GM23248 (cell line): ENCODE data around the gene FBXW7. TPM values are rescaled to one million over a fixed set of nuclear protein-coding genes. Genes with fewer than 3 reads are reported as not detected.

ENCODE experiments used
- DNase-seq: peaks from one replicate; pipeline ENCODE4 v3.0.0-alpha.2; 2015
- H2AFZ ChIP-seq: fragments of 200-600 bp; sonication (generic); 2 replicates; pipeline ENCODE4 v1.6.1; 2016; ENCODE audit warnings: antibody characterized with exemption
- H3F3A ChIP-seq: fragments of 200-600 bp; sonication (generic); 2 replicates; pipeline ENCODE4 v1.6.1; 2016; ENCODE audit warnings: mild to moderate bottlenecking, antibody characterized with exemption, mixed run types; ENCODE audit not compliant: insufficient read depth
- H3K27ac ChIP-seq: fragments of 200-600 bp; sonication (generic); 2 replicates; pipeline ENCODE4 v1.5.1; 2016; ENCODE audit warnings: mild to moderate bottlenecking
- H3K27me3 ChIP-seq: fragments of 200-600 bp; sonication (generic); replicated peaks from 2 replicates; pipeline ENCODE4 v1.6.1; 2016; ENCODE audit warnings: mild to moderate bottlenecking; ENCODE audit not compliant: insufficient read depth
- H3K36me3 ChIP-seq: fragments of 200-600 bp; sonication (generic); 2 replicates; pipeline ENCODE4 v1.6.1; 2016; ENCODE audit warnings: low read depth, mild to moderate bottlenecking
- H3K4me1 ChIP-seq: fragments of 200-600 bp; sonication (generic); 2 replicates; pipeline ENCODE4 v1.6.1; 2016; ENCODE audit warnings: mild to moderate bottlenecking; ENCODE audit not compliant: insufficient read depth
- H3K4me2 ChIP-seq: fragments of 200-600 bp; sonication (generic); one replicate; pipeline ENCODE4 v1.6.1; 2016; ENCODE audit warnings: mild to moderate bottlenecking; ENCODE audit not compliant: unreplicated experiment
- H3K4me3 ChIP-seq: fragments of 200-600 bp; sonication (generic); 2 replicates; pipeline ENCODE4 v1.5.1; 2016; ENCODE audit warnings: mild to moderate bottlenecking
- H3K79me2 ChIP-seq: fragments of 200-600 bp; sonication (generic); 2 replicates; pipeline ENCODE4 v1.6.1; 2016; ENCODE audit warnings: mild to moderate bottlenecking; ENCODE audit not compliant: insufficient read depth
- H3K9ac ChIP-seq: fragments of 200-600 bp; sonication (generic); 2 replicates; pipeline ENCODE4 v1.6.1; 2016; ENCODE audit warnings: mild to moderate bottlenecking
- H3K9me2 ChIP-seq: fragments of 200-600 bp; sonication (generic); 2 replicates; pipeline ENCODE4 v1.6.1; 2016; ENCODE audit warnings: mixed run types, mild to moderate bottlenecking, moderate library complexity; ENCODE audit not compliant: insufficient read depth
- H3K9me3 ChIP-seq: fragments of 200-600 bp; sonication (generic); one replicate; pipeline ENCODE4 v1.6.1; 2017; ENCODE audit warnings: low read depth
- H4K20me1 ChIP-seq: fragments of 200-600 bp; sonication (generic); 2 replicates; pipeline ENCODE4 v1.6.0; 2016; ENCODE audit not compliant: insufficient read depth
- EZH2 ChIP-seq: fragments of 200-600 bp; sonication (generic); IDR thresholded peaks from 2 replicates; pipeline ENCODE4 v1.6.1; 2018; ENCODE audit warnings: antibody characterized with exemption, mild to moderate bottlenecking; ENCODE audit not compliant: insufficient read depth, poor library complexity, severe bottlenecking
- EZH2phosphoT487 ChIP-seq: fragments of 200-600 bp; sonication (generic); IDR thresholded peaks from 2 replicates; pipeline ENCODE4 v1.6.1; 2018; ENCODE audit warnings: antibody characterized with exemption, moderate library complexity, mild to moderate bottlenecking, low read depth; ENCODE audit not compliant: insufficient read depth
- WGBS, 2 experiments: methylation state at CpG; one replicate each; pipeline ENCODE4 v1.1.6; 2015 to 2017; ENCODE audit warnings: low lambda C conversion rate in 2 of 2, low coverage in 1 of 2; ENCODE audit errors: missing lambda C conversion rate in 2 of 2; 5-methylcytosine and 5-hydroxymethylcytosine counted together
- in situ Hi-C: fragments of 300-500 bp; cut with MboI; formaldehyde crosslinking; loops from 2 replicates; pipeline ENCODE4 v1.15.0; 2020
- polyA plus RNA-seq: library from polyadenylated mRNA; unstranded; fragments of >200 nt; fragmentation: Nextera tagmentation; extraction: Ambion mirVana; gene quantifications from 2 replicates; pipeline ENCODE4 v1.2.1, GENCODE V29; 2016
- total RNA-seq: library from RNA; depleted of rRNA; stranded (reverse); fragments of >200 nt; shearing (Covaris generic); gene quantifications from 2 replicates; pipeline ENCODE4 v1.2.3, GENCODE V29; 2014

The FBXW7 gene
- total and polyA plus RNA-seq, 2 experiments from 2014 or later, result 8.8 to 29.0 TPM

DNA sequence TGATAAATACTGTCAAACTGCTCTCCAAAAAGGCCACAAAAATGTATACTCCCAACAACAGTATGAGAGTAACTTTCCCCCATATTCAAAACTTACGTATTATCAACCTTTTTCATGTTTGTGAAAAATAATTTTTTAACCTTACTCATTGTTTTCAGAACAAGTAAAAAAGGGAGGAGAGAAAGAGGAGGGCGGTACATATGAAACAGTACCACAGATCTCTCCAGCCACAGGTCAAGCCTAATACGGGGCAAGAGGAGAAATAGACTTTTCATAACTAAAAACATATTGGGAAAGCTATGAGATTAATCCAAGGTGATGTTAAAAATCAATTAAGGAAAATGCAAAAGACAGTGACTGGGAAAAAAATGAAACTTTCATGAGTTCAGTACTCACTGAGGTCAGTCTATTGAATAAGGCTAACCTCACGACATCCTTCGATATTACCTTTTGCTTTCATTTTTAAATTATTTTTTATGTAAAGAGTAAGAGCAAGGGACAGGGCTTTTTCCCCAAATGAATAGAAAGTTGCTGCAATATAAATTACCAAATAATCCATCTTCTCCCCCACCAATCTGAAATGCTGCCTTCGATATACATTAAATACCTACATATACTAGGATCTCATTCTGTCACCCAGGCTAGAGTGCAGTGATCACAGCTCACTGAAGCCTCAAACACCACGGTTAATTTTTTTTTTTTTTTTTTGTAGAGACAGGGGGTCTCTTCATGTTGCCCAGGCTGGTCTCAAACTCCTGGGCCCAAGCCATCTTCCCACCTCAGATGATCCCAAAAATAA, 25.3 kb downstream of the FBXW7 start:
- Histone ChIP-seq H3K36me3 (no peaks in the 10 kb centered on the region), H3K4me3 (no peak overlapping the region), H3F3A (peaks cover 12% of the 10 kb centered on the region; the same call in 1 of the 2 replicates), H3K79me2 (peaks cover 96% of the 10 kb centered on the region), H3K27ac (no peak overlapping the region), H3K9me3 (no peaks in the 10 kb centered on the region), H4K20me1 (peaks cover 11% of the 10 kb centered on the region; the same call in 1 of the 2 replicates), H3K9me2 (no peaks in the 10 kb centered on the region), H3K4me1 (peaks cover 11% of the 10 kb centered on the region), H2AFZ (no peak overlapping the region), H3K4me2 (no peak overlapping the region), H3K27me3 (no peaks in the 10 kb centered on the region), H3K9ac (no peak overlapping the region)
- WGBS, 2 experiments, result 91 to 95% methylated on average over 7 of the region's 7 CpGs
- DNase-seq, result no peak
- TF ChIP-seq EZH2phosphoT487 (no peak), EZH2 (no peak)
- in situ Hi-C loops, result no loop called here

DNA sequence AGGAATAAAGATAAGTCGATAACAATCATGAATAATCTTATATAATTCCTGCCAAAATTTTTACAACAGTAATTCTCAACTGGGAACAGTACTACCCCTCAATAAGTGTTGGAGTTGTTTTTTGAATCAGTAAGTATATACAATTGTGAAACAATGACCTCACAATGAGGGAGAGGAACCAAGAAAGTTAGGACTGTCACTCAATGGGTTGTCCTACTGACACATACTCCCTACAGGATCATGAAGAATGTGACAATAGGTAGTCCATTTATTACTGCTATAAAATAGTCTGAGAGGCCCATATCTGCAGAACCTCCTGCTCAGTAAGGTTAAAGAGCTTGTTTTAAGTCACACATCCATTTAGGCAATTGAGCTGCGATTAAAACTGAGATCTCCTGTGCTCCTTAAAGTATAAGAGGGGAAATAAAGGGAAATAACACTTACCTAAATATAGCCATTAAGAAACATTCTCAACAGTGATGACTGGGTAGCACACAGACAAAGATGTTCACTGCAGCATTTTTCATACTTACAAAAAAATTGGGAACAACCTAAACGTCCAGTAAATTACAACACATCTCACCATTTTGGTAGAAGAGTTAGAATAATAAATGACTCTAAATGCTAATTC, 26.2 kb downstream of the FBXW7 start:
- Histone ChIP-seq H3K27me3 (no peaks in the 10 kb centered on the region), H3K9me2 (no peaks in the 10 kb centered on the region), H3K27ac (no peak overlapping the region), H3K9me3 (no peaks in the 10 kb centered on the region), H3K36me3 (no peaks in the 10 kb centered on the region), H4K20me1 (peaks cover 4% of the 10 kb centered on the region; the same call in 1 of the 2 replicates), H2AFZ (no peak overlapping the region), H3K4me3 (no peak overlapping the region), H3F3A (0 out of 2 replicates have a peak, but pooled peaks cover 4% of the 10 kb centered on the region), H3K4me2 (no peak overlapping the region), H3K4me1 (peaks cover 2% of the 10 kb centered on the region), H3K9ac (no peak overlapping the region), H3K79me2 (peaks cover 98% of the 10 kb centered on the region)
- WGBS, 2 experiments, result 95 to 98% methylated on average over 3 of the region's 3 CpGs
- in situ Hi-C loops, result no loop called here
- DNase-seq, result no peak
- no peak for TF ChIP-seq EZH2phosphoT487
- TF ChIP-seq EZH2, result no peak

DNA sequence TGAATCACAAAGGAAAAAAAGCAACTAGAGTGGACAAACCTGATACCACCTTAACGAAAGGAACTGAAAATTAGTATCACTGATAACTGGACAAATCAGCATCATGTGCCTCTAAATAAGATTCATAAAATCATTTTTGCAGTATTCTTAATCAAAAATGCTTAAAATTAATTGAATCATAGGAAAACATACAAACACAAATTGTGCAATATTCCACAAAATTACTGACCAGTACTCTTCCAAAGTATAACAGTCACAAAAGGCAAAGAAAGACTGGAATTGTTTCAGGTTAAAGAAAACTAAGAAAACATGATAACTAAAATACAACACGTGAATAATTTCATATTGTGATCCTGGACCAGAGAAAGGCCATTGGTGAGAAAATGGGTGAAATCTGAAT, 27.1 kb downstream of the FBXW7 start:
- Histone ChIP-seq H3K27me3 (no peaks in the 10 kb centered on the region), H3K4me3 (no peak overlapping the region), H4K20me1 (no peaks in the 10 kb centered on the region), H3K4me2 (no peak overlapping the region), H3K79me2 (peaks cover 98% of the 10 kb centered on the region), H3K9me3 (no peaks in the 10 kb centered on the region), H3K9me2 (no peaks in the 10 kb centered on the region), H3K27ac (no peak overlapping the region), H2AFZ (no peak overlapping the region), H3K4me1 (0 out of 2 replicates have a peak, but pooled peaks cover 2% of the 10 kb centered on the region), H3K9ac (no peak overlapping the region), H3K36me3 (no peaks in the 10 kb centered on the region), H3F3A (no peaks in the 10 kb centered on the region)
- TF ChIP-seq EZH2, result no peak
- no peak for TF ChIP-seq EZH2phosphoT487
- WGBS, 2 experiments, result 51 to 59% methylated on average over 2 of the region's 2 CpGs
- in situ Hi-C loops, result no loop called here
- DNase-seq, result no peak

DNA sequence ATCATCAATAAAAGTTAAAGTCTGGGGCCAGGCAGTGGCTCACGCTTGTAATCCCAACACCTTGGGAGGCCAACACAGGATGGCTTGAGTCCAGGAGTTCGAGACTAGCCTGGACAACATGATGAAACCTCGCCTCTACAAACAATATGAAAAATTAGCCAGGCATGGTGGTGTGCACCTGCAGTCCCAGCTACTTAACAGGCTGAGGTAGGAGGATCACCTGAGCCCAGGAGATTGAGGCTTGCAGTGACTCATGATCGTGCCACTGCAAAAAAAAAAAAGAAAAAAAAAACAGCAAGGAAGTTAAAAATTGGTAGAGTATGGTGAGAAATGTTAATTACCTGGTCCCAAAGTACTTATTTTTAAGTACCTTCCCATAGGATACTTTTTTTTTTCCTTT, 27.5 kb downstream of the FBXW7 start:
- Histone ChIP-seq H3K27me3 (no peaks in the 10 kb centered on the region), H3K4me2 (no peak overlapping the region), H3K36me3 (no peaks in the 10 kb centered on the region), H3K9me2 (no peaks in the 10 kb centered on the region), H3K79me2 (peaks cover 98% of the 10 kb centered on the region), H3K9me3 (no peaks in the 10 kb centered on the region), H3K9ac (no peak overlapping the region), H2AFZ (no peak overlapping the region), H3K4me1 (0 out of 2 replicates have a peak, but pooled peaks cover 7% of the 10 kb centered on the region), H3K4me3 (no peak overlapping the region), H3K27ac (no peak overlapping the region), H3F3A (no peaks in the 10 kb centered on the region), H4K20me1 (no peaks in the 10 kb centered on the region)
- in situ Hi-C loops, result no loop called here
- DNase-seq, result no peak
- TF ChIP-seq EZH2 (no peak), EZH2phosphoT487 (no peak)
- WGBS, 2 experiments, result 92 to 99% methylated on average over 4 of the region's 4 CpGs
